ENCODE measurements around the gene ACTR1A. TPM values are rescaled to one million over a fixed set of nuclear protein-coding genes. Genes with fewer than 3 reads are reported as not detected.
A peak's percentile ranks its signal among the peaks of the same experiment; 100 is the strongest.

Gene ACTR1A
- total RNA-seq, 1 experiment from 2014 or later, result 85.6 TPM

DNA sequence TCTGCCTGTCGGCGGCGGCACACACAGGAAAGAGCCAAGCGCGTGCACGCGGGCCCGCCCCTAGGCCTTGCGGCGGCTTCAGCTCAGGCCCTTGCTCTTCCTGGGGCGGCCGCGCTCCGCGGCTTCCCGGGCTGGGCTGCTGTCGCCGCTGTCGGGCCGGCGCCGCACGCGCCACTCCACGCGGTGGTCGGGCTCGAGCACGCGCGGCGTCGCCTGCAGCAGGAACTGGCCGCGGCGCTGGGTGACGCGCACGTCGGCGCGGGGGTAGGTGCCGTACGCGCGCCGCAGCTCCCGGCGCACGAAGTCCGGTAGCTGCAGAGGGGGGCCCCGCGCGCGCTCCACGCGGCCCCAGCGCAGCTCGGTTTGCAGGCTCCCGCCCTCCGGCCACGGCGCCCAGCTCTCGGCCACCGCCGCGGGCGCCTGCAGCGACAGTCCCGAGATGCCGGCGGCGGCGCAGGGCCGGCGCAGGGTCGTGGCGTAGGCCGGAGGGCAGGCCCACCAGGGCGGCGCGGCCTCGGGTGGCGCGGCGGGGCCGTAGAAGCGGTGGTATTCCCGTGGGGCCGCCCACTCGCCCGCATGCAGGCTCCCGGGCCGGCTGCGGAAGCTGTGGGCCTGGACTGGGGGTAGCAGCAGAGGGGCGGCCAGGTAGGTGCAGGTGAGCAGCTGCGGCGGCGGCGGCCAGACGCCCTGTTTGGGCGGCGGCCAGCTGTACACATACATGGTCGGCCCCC, 52.0 kb downstream of the ACTR1A start:
- in situ Hi-C loops (cut with HindIII; ENCODE audit: low pct_unique_long_range_greater_than_20kb, low sequenced_read_pairs), result no loop called here
- peak; percentile 74 for DNase-seq (ENCODE audit: low read depth, low spot score)

DNA sequence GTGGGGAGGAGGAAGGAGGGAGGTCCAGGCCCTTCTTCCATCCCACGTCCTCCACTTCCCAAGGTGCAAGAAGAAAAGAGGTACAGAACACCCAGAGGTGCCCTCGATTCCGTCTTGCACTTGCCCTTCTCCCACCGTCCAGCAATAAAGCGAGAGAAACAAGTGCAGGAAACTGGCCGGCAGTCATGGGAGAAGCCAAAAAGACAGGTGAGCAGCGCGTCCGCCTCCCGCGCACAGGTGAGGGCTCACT, 52.5 kb downstream of the ACTR1A start:
- in situ Hi-C loops (cut with HindIII; ENCODE audit: low pct_unique_long_range_greater_than_20kb, low sequenced_read_pairs), result no loop called here
- no peak for DNase-seq (ENCODE audit: low read depth, low spot score)

DNA sequence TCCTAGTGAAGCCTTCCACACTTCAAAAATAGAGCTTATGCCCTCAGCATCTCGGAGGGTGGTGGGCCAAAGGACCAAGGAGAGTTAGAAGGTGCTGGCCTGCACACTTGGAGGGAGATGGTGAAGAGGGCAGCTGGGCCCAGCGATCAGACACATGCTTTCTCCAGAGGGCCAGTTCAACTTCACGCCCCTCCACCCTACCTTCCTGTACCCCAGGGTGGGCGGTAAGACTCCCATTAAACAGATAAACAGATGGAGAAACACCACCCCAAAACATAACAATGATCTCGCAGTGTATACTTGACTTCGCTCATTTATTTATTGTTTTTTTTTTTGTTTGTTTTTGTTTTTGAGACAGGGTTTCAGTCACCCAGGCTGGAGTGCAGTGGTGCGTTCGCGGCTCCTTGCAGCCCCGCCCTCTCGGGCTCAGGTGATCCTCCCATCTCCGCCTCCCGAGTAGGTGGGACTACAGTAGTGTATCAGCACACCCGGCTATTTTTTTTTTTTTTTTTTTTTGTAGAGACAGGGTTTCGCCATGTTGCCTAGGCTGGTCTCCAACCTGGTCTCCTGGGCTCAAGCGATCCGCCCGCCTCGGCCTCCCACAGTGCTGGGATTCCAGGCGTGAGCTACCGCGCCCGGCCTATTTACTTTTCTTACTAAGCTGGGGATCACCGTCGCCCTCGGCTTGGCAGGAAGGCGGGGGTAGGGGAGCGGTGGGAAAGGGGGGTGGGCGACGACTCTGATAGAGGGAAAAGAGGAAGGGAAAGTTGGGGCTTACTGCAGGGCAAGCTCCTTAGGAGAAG, 53.0 kb downstream of the ACTR1A start:
- DNase-seq (ENCODE audit: low read depth, low spot score), result peak; percentile 78
- in situ Hi-C loops (cut with HindIII; ENCODE audit: low pct_unique_long_range_greater_than_20kb, low sequenced_read_pairs), result no loop called here

DNA sequence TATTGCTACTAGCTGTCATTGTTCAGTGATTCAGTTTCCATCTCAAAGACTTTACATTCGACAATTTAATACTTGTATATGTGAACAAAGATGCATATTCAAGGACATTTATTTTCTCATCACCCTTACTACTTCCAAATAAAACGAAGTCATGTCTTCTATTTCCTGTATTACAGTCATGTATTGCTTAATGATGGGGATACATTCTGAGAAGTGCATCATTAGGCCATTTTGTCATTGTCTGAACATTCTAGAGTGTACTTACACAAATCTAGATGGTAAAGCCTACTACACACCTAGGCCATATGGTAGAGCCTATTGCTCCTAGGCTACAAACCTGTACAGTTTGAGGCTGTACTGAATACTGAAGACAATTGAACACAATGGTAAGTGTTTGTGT, 57.7 kb downstream of the ACTR1A start:
- DNase-seq (ENCODE audit: low read depth, low spot score), result no peak
- in situ Hi-C loops (cut with HindIII; ENCODE audit: low pct_unique_long_range_greater_than_20kb, low sequenced_read_pairs), result no loop called here

DNA sequence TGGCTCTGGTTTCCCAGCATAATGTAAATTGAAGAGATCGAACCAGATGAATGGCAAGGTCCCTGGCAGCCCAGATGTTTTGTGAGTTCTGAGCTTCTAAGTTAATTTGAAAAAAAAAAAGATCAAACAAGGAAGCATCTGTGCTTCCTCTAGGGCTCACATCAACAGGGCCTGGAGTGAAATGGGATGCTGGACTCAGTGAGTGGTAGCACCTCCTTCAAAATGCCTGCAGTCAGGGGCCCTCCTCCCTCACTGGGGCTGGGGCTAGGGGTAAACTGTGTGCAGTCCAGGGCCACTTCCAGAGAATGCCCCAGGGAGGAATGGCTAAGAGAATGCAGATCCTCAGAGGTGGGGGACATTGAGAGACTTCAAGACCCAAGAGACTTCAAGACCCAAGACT, 64.1 kb downstream of the ACTR1A start:
- in situ Hi-C loops (cut with HindIII; ENCODE audit: low pct_unique_long_range_greater_than_20kb, low sequenced_read_pairs), result no loop called here
- no peak for DNase-seq (ENCODE audit: low read depth, low spot score)

DNA sequence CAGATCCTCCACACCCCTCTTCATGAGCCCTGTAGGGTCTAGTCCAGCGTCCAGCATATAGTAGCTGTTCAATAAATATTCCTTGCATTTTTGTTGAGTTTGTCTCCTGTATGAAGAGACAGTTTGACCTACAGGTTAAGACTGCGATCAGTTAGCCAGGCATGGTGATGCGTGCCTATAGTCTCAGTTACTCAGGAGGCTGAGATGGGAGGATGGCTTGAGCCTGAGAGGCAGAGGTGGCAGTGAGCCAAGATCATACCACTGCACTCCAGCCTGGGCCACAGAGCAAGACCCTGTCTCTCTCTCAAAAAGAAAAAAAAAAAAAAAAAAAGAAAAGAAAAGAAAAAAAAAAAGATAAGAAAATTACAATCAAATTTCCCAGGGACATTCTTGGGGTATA, 65.0 kb downstream of the ACTR1A start:
- in situ Hi-C loops (cut with HindIII; ENCODE audit: low pct_unique_long_range_greater_than_20kb, low sequenced_read_pairs), result no loop called here
- DNase-seq (ENCODE audit: low read depth, low spot score), result no peak

DNA sequence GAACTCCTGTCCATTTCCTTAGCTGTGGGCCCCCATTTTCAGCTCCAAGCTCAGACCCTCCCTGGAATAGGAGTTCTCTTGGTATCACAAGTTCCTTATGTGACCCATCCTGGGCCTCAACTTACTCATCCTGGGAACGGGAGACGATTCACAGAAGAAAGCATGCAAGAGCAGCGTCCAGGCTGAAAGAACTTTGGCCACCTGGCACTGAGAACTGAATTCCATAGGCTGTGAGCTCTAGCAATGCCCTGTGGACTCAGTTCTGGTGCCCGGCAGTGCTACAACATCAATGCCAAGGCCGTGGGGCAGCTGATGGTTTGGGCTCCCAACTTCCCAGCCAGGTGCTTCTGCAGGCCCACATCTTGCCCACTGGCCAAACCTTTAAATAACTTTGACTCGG, 66.2 kb downstream of the ACTR1A start:
- DNase-seq (ENCODE audit: low read depth, low spot score), result no peak
- in situ Hi-C loops (cut with HindIII; ENCODE audit: low pct_unique_long_range_greater_than_20kb, low sequenced_read_pairs), result no loop called here

DNA sequence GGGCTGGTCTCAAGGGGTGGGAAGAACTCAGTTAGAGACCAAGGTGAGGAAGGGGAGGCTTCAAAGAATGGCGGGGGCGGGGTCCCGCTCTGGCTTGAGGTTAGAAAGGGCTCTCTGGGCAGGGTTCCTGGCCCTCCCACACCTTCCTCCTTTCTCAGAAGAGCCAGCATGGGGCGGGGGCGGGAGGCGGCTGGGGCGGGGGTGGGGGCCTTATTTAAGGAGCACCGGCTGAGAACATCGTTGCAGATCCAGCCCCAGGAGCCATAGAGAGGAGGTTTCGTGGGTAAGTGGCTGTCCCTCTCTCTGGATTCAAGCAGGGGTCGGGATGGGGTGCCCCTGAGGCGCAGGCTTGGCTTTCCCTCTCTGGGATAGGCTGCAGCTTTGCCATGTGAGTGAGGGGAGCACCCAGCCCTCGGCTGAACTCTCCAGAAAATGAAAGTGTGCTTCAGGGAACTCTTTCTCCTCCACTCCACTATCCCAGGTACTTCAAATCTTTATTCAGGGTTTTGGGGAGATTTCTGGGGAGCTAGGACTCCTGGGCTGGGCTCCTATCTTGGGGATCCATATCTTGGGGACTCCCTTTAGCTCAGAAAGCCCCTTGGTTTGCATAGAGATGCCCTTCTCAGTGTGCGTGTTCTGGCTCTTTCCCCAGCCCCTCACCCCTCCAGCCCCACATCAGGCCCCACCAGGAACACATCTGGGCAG, 66.8 kb downstream of the ACTR1A start:
- in situ Hi-C loops (cut with HindIII; ENCODE audit: low pct_unique_long_range_greater_than_20kb, low sequenced_read_pairs), result no loop called here
- DNase-seq (ENCODE audit: low read depth, low spot score), result no peak

DNA sequence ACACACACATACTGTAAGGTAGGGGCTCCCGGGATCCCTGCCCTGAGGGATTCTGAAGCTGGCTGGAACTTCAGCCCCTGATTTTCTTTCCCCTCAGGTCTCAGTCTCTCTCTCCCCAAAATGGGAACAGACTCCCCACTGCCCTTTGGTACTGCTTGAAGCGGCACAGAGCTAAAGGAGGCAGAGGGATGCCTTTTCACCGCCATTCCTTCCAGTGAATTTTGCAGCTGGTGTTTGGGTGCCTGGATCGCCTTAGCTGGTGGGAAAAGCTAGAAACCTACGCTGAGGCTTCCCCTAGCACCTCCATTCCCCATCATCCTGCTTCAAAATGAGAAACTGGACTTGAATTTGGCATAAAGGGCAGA, 67.4 kb downstream of the ACTR1A start:
- in situ Hi-C loops (cut with HindIII; ENCODE audit: low pct_unique_long_range_greater_than_20kb, low sequenced_read_pairs), result no loop called here
- no peak for DNase-seq (ENCODE audit: low read depth, low spot score)

DNA sequence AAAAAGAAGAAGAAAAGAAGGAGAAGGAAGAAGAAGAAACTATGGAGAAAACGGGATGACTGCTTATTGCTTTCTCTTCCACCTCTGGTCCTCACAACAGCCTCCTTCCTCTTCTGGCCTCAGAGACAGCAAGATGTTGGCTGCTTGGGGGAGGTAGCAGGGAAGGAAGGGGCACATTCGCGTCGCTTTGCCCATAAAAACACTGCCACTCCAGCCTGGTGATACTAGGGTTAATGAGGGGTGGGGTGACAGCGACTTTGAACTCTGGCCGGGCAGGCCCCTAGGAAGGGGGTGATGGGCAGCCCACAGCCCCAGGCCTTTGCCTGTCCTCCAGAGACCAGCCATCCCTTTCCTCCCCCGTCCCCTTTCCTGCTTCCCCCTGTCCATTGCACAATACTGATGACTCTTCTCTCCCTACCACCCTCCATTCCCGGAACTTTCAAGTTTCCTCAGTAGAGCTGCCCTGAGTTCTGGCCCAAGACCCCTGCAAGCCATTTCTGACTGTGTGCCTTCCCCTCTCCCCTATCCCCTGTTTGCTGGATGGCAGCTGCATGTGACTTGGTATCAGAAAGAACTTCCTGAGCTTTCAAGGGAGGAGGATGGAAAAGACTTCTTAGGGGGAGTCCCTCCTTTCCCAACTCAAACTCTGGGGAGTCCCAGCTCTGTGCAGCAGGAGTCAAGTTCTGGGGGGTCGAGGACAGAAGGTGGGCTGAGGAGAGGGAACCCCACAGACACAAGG, 67.9 kb downstream of the ACTR1A start:
- DNase-seq (ENCODE audit: low read depth, low spot score), result no peak
- in situ Hi-C loops (cut with HindIII; ENCODE audit: low pct_unique_long_range_greater_than_20kb, low sequenced_read_pairs), result no loop called here

DNA sequence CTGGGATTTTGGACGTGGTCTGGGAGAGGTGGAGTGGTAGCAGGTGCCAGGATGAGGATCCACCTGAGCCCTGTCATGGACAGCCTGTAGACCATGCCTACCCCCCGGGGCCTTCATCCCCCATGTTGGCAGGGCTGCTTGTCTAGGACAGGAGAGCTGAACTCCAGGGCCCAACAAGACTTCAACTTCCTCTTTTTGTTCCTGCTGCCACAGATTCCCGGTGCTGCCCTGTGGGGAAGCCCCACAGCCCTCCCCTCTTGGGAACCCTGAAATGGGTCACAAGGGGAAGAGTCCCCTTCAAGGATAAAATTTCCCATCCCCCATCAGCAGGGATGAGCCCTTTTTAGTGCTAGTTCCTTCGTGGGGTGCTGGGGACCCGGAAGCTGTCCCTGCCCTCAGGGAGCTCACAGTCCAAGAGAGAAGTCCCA, 68.9 kb downstream of the ACTR1A start:
- in situ Hi-C loops (cut with HindIII; ENCODE audit: low pct_unique_long_range_greater_than_20kb, low sequenced_read_pairs), result no loop called here

DNA sequence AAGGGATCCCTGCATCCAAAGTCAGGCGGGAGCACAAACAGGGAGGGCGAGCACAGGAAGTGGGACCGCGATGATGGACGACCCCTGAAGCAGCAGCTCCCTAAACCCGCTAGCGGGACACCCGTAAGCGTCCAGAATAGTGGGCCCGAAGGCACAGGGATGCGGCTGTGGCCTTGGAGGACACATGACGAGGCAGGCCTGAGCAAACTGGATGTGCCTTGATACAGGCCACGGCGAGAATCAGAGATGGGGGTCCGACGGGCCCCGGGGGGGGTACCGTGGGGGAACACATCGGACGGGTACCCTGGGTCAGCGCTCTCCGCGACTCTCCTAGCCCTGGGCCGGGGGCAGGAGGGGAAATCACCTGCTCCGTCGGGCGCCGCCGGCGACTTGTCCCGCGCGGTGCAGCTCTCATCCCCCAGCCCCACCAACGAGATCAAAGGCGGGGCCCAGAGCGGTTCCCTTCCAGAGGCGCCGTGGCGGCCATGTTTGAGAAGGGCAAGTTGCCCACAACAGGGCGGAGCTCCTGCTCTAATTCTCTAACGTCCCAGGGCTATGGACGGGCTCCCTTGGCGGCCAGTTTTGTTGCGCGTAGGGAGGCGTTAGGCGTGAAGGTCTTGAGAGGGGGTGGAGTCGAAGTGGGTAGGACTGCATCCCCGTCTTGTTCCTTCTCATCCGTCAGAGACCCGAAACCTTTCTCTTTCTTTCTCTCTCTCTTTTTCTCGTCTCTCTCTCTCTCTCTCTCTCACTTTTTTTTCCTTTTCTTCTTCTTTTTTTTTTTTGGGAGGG, 70.2 kb downstream of the ACTR1A start, which contains the start of gene CUEDC2:
TSS of gene CUEDC2 (minus strand) at position 413 of the 789 bp plus-strand sequence. CDS start 7,386 bp downstream, outside the sequence.
- in situ Hi-C loops (cut with HindIII; ENCODE audit: low pct_unique_long_range_greater_than_20kb, low sequenced_read_pairs), result no loop called here
- peak; percentile 96 for DNase-seq (ENCODE audit: low read depth, low spot score)

More for the DNA sequence above, 68.9 kb downstream of the ACTR1A start:
- DNase-seq (ENCODE audit: low read depth, low spot score), result no peak

DNA sequence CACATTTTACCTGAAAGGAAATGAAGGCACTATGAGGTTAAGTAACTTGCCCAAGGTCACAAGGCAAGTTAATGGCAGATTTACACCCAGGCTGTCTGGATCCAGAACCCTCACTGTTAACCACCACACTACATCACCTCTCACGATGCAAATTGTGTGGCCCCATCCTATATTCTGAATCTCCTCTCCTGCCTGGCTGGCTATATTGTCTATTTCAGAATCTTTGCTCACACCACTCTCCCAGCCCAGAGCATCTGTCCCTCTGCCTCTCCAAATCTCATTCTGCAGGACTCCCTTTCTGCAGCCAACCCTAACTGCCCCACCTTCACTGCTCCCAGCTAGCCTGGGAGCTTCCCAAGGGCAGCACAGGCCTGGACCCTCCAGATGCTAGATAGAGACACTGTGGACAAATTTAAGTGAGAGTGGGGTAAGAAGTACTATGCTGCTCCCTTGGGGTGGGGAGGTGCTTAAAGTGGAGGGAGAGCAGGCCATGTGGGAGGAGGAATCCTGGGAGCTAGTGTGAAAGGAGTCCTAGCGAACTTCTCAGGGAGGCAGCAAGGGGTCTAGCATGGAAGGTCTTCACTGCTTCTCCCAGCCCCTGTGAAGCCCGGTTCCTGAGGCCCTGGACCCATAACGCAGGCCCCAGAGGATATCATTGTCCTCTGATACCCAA, 70.9 kb downstream of the ACTR1A start:
- peak; percentile 29 for DNase-seq (ENCODE audit: low read depth, low spot score)
- in situ Hi-C loops (cut with HindIII; ENCODE audit: low pct_unique_long_range_greater_than_20kb, low sequenced_read_pairs), result no loop called here

DNA sequence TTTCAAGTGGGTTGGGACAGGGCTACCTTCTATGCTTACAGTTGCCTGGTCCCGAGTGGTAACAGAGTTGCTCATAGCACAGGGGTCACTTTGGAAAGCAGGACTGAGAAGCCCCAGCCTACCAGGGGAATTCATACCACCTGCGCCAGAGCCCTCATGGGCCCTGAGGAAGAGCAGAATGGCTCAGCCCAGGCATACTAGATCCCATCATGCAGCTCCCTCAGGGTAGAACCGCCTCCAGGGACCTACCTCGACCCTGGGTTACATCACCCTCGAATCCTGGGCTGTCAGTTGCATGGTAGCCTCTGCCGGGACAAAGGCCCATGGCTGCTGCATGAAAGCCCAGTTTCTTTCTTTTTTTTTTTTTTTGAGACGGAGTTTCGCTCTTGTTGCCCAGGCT, 73.0 kb downstream of the ACTR1A start:
- DNase-seq (ENCODE audit: low read depth, low spot score), result no peak
- in situ Hi-C loops (cut with HindIII; ENCODE audit: low pct_unique_long_range_greater_than_20kb, low sequenced_read_pairs), result no loop called here

Data from SK-MEL-5 (cell line).